PC-9 (cell line): ENCODE data around the gene BPHL. TPM values are rescaled to one million over a fixed set of nuclear protein-coding genes. Genes with fewer than 3 reads are reported as not detected.
"Not testable (repeated sequence)": the region's sequence is repeated elsewhere in the genome, so short reads cannot be mapped to it uniquely, and the experiment has no call there.

Experiments
- BruUV-seq: library from RNA; stranded (reverse); fragments of 400-500 nt; replicated peaks from 2 replicates; lab custom pipeline; 2021; lab: Mats Ljungman, UMichigan
- CTCF ChIA-PET: fragments of 300-600 bp; sonication (Branson Sonifier 250); formaldehyde crosslinking; loops from one replicate; lab custom pipeline; 2022; ENCODE audit warnings: antibody characterized with exemption; lab: Charles Lee
- POLR2A ChIA-PET: fragments of 300-600 bp; sonication (Branson Sonifier 250); formaldehyde crosslinking; loops from one replicate; lab custom pipeline; 2022; ENCODE audit warnings: antibody characterized with exemption; ENCODE audit not compliant: unreplicated experiment; lab: Charles Lee
- DNase-seq, 2 experiments: peaks; one replicate each; pipeline versions ENCODE4 v3.0.0 to v3.0.0-alpha.2; 2015 to 2022; ENCODE audit warnings: mixed read lengths in 1 of 2
- H2AFZ ChIP-seq: fragments of 200-600 bp; sonication (generic); 2 replicates; pipeline ENCODE4 v1.8.1; 2017; ENCODE audit warnings: antibody characterized with exemption
- H3F3A ChIP-seq: fragments of 200-600 bp; sonication (generic); 2 replicates; pipeline ENCODE4 v1.8.1; 2017; ENCODE audit warnings: antibody characterized with exemption, mild to moderate bottlenecking, low read depth; ENCODE audit not compliant: insufficient read depth
- H3K27ac ChIP-seq: fragments of 200-600 bp; sonication (generic); 2 replicates; pipeline ENCODE4 v1.6.1; 2016; ENCODE audit warnings: mixed run types
- H3K27me3 ChIP-seq: fragments of 200-600 bp; sonication (generic); 2 replicates; pipeline ENCODE4 v1.6.1; 2016; ENCODE audit warnings: low read depth, mixed run types; ENCODE audit not compliant: insufficient read depth
- H3K36me3 ChIP-seq: fragments of 200-600 bp; sonication (generic); 2 replicates; pipeline ENCODE4 v1.6.1; 2016; ENCODE audit warnings: low read depth, mixed run types
- H3K4me1 ChIP-seq: fragments of 200-600 bp; sonication (generic); replicated peaks from 2 replicates; pipeline ENCODE4 v1.6.1; 2016; ENCODE audit warnings: mixed run types; ENCODE audit not compliant: insufficient read depth
- H3K4me2 ChIP-seq: fragments of 200-600 bp; sonication (generic); 2 replicates; pipeline ENCODE4 v1.6.1; 2017; ENCODE audit warnings: mixed run types
- H3K4me3 ChIP-seq: fragments of 200-600 bp; sonication (generic); 2 replicates; pipeline ENCODE4 v1.6.1; 2016; ENCODE audit warnings: mixed run types
- H3K79me2 ChIP-seq: fragments of 200-600 bp; sonication (generic); 2 replicates; pipeline ENCODE4 v1.6.1; 2017; ENCODE audit warnings: low read depth, mixed run types
- H3K9me2 ChIP-seq: fragments of 200-600 bp; sonication (generic); 2 replicates; pipeline ENCODE4 v1.8.1; 2017; ENCODE audit warnings: mild to moderate bottlenecking; ENCODE audit not compliant: insufficient read depth
- H3K9me3 ChIP-seq: fragments of 200-600 bp; sonication (generic); 2 replicates; pipeline ENCODE4 v1.8.1; 2016; ENCODE audit warnings: low read depth; ENCODE audit not compliant: insufficient read depth
- H4K20me1 ChIP-seq: fragments of 200-600 bp; sonication (generic); 2 replicates; pipeline ENCODE4 v1.8.1; 2017; ENCODE audit not compliant: insufficient read depth
- CTCF ChIP-seq: fragments of 200-600 bp; sonication (generic); conservative IDR thresholded peaks from 2 replicates; pipeline ENCODE4 v1.6.1; 2017; ENCODE audit warnings: mixed run types, antibody characterized with exemption, mild to moderate bottlenecking, moderate library complexity
- EZH2 ChIP-seq: fragments of 200-600 bp; sonication (generic); IDR thresholded peaks from 2 replicates; pipeline ENCODE4 v1.8.0; 2017; ENCODE audit warnings: antibody characterized with exemption, low read depth
- intact Hi-C: fragments of 100-400 bp; cut with micrococcal nuclease; formaldehyde crosslinking; loops from one replicate; pipeline ENCODE4 v1.10.0; 2022; ENCODE audit not compliant: unreplicated experiment
- total RNA-seq: library from RNA; stranded (reverse); gene quantifications from 2 replicates; pipeline ENCODE4 v1.2.3, GENCODE V29; 2021

BPHL gene
- total RNA-seq, 1 experiment from 2014 or later = 23.7 TPM

GRCh38 chr6:3183066-3183465 lies 64.6 kb downstream of the BPHL start:
- TF ChIP-seq CTCF = no peak
- TF ChIP-seq EZH2 = no peak
- intact Hi-C loops = no loop called here
- no peak overlapping the region for H2AFZ ChIP-seq
- H3K9me2 ChIP-seq = no peaks in the 10 kb centered on the region
- BruUV-seq = no TSS peak
- H3K27me3 ChIP-seq = no peaks in the 10 kb centered on the region
- H3K79me2 ChIP-seq = no peaks in the 10 kb centered on the region
- H3K9me3 ChIP-seq = no peaks in the 10 kb centered on the region
- no peak overlapping the region for H3K4me2 ChIP-seq
- H3K36me3 ChIP-seq = no peaks in the 10 kb centered on the region
- ChIA-PET POLR2A (no interaction called here), CTCF (no interaction called here)
- H3K4me1 ChIP-seq = no peaks in the 10 kb centered on the region; the same call in 1 of the 2 replicates
- H3K27ac ChIP-seq = no peak overlapping the region
- no peak for DNase-seq
- H4K20me1 ChIP-seq = no peaks in the 10 kb centered on the region
- H3K4me3 ChIP-seq = no peak overlapping the region
- peaks cover 4% of the 10 kb centered on the region; the same call in 1 of the 2 replicates for H3F3A ChIP-seq

GRCh38 chr6:3186974-3187382 lies 68.5 kb downstream of the BPHL start:
- BruUV-seq = no TSS peak
- CTCF ChIA-PET = no interaction called here
- intact Hi-C loops = no loop called here

GRCh38 chr6:3188262-3188661 lies 69.8 kb downstream of the BPHL start:
- DNase-seq = no peak
- peaks cover 8% of the 10 kb centered on the region; the same call in 1 of the 2 replicates for H3K4me1 ChIP-seq
- BruUV-seq = no TSS peak
- H3K36me3 ChIP-seq = no peaks in the 10 kb centered on the region
- no peak for TF ChIP-seq EZH2
- TF ChIP-seq CTCF = no peak
- no peak overlapping the region for H3K27ac ChIP-seq
- no peaks in the 10 kb centered on the region for H3K9me3 ChIP-seq
- no peaks in the 10 kb centered on the region for H3K79me2 ChIP-seq
- POLR2A ChIA-PET = no interaction called here
- H2AFZ ChIP-seq = no peak overlapping the region
- H3K4me2 ChIP-seq = no peak overlapping the region
- no peaks in the 10 kb centered on the region for H4K20me1 ChIP-seq
- H3K4me3 ChIP-seq = no peak overlapping the region
- H3F3A ChIP-seq = peaks cover 4% of the 10 kb centered on the region; the same call in 1 of the 2 replicates
- CTCF ChIA-PET = interaction anchor here (0.6 kb wide), 1 partner anchor 15 kb away, joined by 4 read pairs; no protein-coding TSS in a partner anchor
- H3K9me2 ChIP-seq = no peaks in the 10 kb centered on the region
- intact Hi-C loops = no loop called here
- no peaks in the 10 kb centered on the region for H3K27me3 ChIP-seq

More at GRCh38 chr6:3186974-3187382, 68.5 kb downstream of the BPHL start:
- no peaks in the 10 kb centered on the region for H3K9me2 ChIP-seq
- H4K20me1 ChIP-seq = no peaks in the 10 kb centered on the region
- no peak overlapping the region for H3K4me3 ChIP-seq
- peaks cover 8% of the 10 kb centered on the region; the same call in 1 of the 2 replicates for H3K4me1 ChIP-seq
- no peak overlapping the region for H2AFZ ChIP-seq
- TF ChIP-seq CTCF = no peak
- no peak for TF ChIP-seq EZH2
- H3K9me3 ChIP-seq = no peaks in the 10 kb centered on the region
- H3F3A ChIP-seq = peaks cover 4% of the 10 kb centered on the region; the same call in 1 of the 2 replicates
- POLR2A ChIA-PET = no interaction called here
- no peak overlapping the region for H3K27ac ChIP-seq
- H3K27me3 ChIP-seq = no peaks in the 10 kb centered on the region
- H3K4me2 ChIP-seq = no peak overlapping the region
- no peak for DNase-seq
- H3K79me2 ChIP-seq = no peaks in the 10 kb centered on the region
- no peaks in the 10 kb centered on the region for H3K36me3 ChIP-seq

- DNase-seq = peak in 1 of 2 experiments; percentile 66
- intact Hi-C loops = not testable (repeated sequence)
Observed at GRCh38 chr6:3189192-3189591, 70.7 kb downstream of the BPHL start.

More at GRCh38 chr6:3189192-3189591, 70.7 kb downstream of the BPHL start:
- H3K9me3 ChIP-seq, H4K20me1 ChIP-seq, H3K4me2 ChIP-seq, H3K36me3 ChIP-seq, H3K27ac ChIP-seq, POLR2A ChIA-PET, BruUV-seq, H2AFZ ChIP-seq, H3K9me2 ChIP-seq, H3K79me2 ChIP-seq, H3F3A ChIP-seq, H3K27me3 ChIP-seq, H3K4me1 ChIP-seq, CTCF ChIA-PET, H3K4me3 ChIP-seq: not testable (repeated sequence)
